ENCODE data around the gene NFE2. TPM values are rescaled to one million over a fixed set of nuclear protein-coding genes. Genes with fewer than 3 reads are reported as not detected.

NFE2 gene
- total RNA-seq, 4 donors from 2014 or later = 2.5 to 18.6 (median 8.1) TPM

- intact Hi-C loops (cut with DNase I; ENCODE audit: low total_unique reads) = no loop called here
Observed at GRCh38 chr12:54311051-54311450, 10.2 kb upstream of the NFE2 start.

GRCh38 chr12:54306925-54307741 is 6.3 kb upstream of the NFE2 start:
- 48 to 53% methylated on average over 8 of the region's 8 CpGs for WGBS, 2 donors
- no peak overlapping the region for H3K4me3 ChIP-seq (ENCODE audit: low read depth, poor library complexity, severe bottlenecking)
- no peak for TF ChIP-seq POLR2A (IDR thresholded peaks at IDR 0.05)
- no peak for TF ChIP-seq CTCF (IDR thresholded peaks at IDR 0.05)
- intact Hi-C loops (cut with DNase I; ENCODE audit: low total_unique reads) = no loop called here
- DNase-seq (ENCODE audit: low spot score in 2 of 2) = peak; percentile 79 to 94

More at GRCh38 chr12:54311051-54311450, 10.2 kb upstream of the NFE2 start:
- WGBS, 2 donors = 56 to 70% methylated on average over 2 of the region's 2 CpGs
- TF ChIP-seq POLR2A (IDR thresholded peaks at IDR 0.05) = no peak
- no peak for TF ChIP-seq CTCF (IDR thresholded peaks at IDR 0.05)
- H3K4me3 ChIP-seq (ENCODE audit: low read depth, poor library complexity, severe bottlenecking) = no peak overlapping the region
- DNase-seq (ENCODE audit: low spot score in 2 of 2) = no peak

GRCh38 chr12:54304187-54304810 is 3.5 kb upstream of the NFE2 start:
- TF ChIP-seq POLR2A (IDR thresholded peaks at IDR 0.05) (no peak), CTCF (IDR thresholded peaks at IDR 0.05) (no peak)
- H3K4me3 ChIP-seq (ENCODE audit: low read depth, poor library complexity, severe bottlenecking) = no peak overlapping the region
- peak; percentile 77 to 95 for DNase-seq (ENCODE audit: low spot score in 2 of 2)
- 15 to 19% methylated on average over 11 to 12 of the region's 12 CpGs for WGBS, 2 donors
- intact Hi-C loops (cut with DNase I; ENCODE audit: low total_unique reads) = no loop called here

GRCh38 chr12:54303640-54304039 is 2.8 kb upstream of the NFE2 start:
- TF ChIP-seq POLR2A (IDR thresholded peaks at IDR 0.05) (no peak), CTCF (IDR thresholded peaks at IDR 0.05) (no peak)
- no peak overlapping the region for H3K4me3 ChIP-seq (ENCODE audit: low read depth, poor library complexity, severe bottlenecking)
- DNase-seq (ENCODE audit: low spot score in 2 of 2) = no peak
- intact Hi-C loops (cut with DNase I; ENCODE audit: low total_unique reads) = no loop called here

- intact Hi-C loops (cut with DNase I; ENCODE audit: low total_unique reads) = no loop called here
- no peak for DNase-seq (ENCODE audit: low spot score in 2 of 2)
Observed at GRCh38 chr12:54301428-54302048, 723 bp upstream of the NFE2 start.

More at GRCh38 chr12:54301428-54302048, 723 bp upstream of the NFE2 start:
- no peak overlapping the region for H3K4me3 ChIP-seq (ENCODE audit: low read depth, poor library complexity, severe bottlenecking)
- WGBS, 2 donors = 75 to 86% methylated on average over 1 of the region's 1 CpG
- TF ChIP-seq POLR2A (IDR thresholded peaks at IDR 0.05) = no peak
- no peak for TF ChIP-seq CTCF (IDR thresholded peaks at IDR 0.05)

Data from lower leg skin (tissue), 4 donors.